Panc1 (cell line): ENCODE results near the gene PSMG1.

Source experiments
- CTCF ChIP-seq: fragments of 450-650 bp; IDR thresholded peaks from 2 replicates; pipeline ENCODE4 v1.5.1; 2017; ENCODE audit warnings: mild to moderate bottlenecking
- POLR2AphosphoS5 ChIP-seq: IDR thresholded peaks from 2 replicates; pipeline ENCODE4 v1.6.1; 2012; ENCODE audit warnings: mild to moderate bottlenecking, low read depth, low read length, moderate library complexity
- TCF7L2 ChIP-seq: IDR thresholded peaks from 2 replicates; pipeline ENCODE4 v1.6.1; 2011; ENCODE audit warnings: mild to moderate bottlenecking, low read depth, low read length, inconsistent platforms

- TF ChIP-seq CTCF (no peak), POLR2AphosphoS5 (no peak), TCF7L2 (no peak)
Measured at GRCh38 chr21:39169906-39170305, 13.3 kb downstream of the PSMG1 start.
